HG03378 (cell line): Measurements from ENCODE around the gene GFOD2.

Experiments used
- ATAC-seq: cut with Tn5 transposase; IDR thresholded peaks from one replicate; pipeline ENCODE4 v1.9.1; 2021; ENCODE audit warnings: mild to moderate bottlenecking, moderate library complexity; ENCODE audit not compliant: unreplicated experiment

GFOD2 gene

DNA sequence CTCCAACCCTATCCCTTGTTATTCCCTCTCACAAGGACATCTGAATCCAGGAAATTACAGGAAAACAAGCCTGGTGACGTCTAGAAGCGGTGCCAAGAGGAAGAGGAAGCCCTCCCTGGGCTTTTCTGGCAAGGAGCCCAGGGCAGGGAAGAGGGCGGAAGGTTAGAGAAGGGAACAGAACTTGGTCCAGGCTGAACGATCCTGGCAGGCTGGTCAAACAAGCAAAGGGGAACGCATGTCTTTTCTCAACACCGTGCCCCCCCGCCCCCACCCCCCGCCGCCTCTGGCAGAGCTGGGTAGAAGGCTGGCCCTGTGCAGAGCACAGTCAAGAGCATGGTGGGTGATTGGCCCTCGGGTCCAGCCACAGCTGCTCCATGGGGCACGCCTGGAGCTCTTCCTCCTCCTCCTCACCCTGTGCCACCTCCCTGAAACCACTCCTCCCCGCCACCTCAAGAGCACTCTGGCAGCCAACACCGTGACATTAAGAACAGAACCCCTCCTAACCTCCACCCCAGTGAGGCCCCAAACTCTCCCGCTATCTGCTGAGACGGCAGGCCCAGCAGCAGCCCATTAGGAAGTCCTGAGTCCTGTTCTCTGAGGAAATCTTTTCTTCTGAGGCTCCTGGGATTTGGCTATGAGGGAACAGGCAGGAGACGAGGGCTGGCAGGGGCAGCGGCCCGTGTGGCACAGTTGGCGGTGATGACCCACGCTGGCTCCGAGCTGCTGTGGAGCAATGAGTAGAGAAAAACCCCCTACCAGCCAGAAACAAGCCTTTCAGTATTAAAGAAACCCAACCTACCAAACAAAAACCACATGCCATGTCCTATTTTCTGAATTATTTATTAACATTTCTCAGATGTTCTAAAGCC, 45.2 kb downstream of the GFOD2 start:
- ATAC-seq = no peak

DNA sequence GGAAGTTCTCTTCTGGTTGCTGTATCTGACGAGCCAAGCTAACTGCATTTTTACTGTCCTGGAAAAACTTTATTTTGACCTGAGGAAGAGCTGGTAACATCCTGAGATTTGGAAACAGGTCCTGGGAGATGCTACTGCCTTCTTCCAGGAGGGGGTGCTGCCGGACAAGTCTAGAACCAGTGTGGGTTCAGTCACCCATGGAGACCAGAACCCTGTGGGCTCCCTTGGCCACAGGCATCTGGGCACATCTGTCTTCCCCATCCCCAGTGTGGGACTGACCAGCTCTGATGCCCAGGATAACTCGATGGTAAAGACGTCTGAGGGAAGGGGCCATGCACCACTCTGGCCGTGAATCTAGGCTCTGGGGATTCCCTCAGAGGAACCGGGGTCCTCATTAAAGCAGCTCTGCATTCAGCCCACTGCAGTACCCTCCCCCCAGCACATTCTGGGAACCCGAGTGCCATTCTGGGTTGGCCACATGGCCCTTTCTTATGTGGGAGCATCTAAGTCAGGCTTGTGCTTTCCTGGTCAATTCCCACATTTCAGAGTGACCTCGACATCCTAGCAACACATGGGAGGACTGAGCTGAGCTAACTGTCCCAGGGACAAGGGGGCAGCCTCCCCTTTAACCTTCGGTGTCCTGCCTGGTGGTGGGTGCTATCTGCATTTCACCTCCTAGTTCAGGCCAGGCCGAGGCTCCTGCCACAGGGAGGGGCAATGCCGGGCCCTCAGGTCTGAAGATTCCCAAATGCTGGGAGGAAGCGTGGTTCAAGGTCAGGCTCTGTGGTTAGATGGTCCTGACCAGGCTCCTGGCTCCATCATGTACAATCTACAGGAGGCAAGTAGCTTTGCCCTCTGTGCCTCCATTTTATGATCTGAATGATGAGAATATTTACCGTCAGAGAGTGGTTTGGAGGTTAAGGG, 46.1 kb downstream of the GFOD2 start:
- ATAC-seq = no peak

DNA sequence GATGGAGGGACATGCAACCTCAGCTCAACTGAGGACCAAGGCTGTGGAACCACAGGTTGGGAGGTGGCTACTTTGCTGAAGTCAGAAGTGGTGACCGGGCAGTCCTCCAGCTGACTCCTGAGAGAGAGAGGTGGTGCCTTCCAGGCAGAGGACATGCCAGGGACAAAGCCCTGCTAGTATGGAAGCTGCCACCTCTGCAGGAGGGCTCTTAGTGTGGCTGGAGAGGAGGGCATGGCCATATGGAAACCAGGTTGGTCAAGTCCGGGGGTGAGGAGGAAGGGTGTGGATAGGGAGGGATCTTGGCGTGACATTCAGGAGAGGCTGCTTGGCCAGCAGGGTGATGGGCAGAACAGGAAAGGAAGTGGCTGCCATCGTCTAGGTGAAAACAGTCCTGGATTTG, 46.8 kb downstream of the GFOD2 start:
- ATAC-seq = no peak

DNA sequence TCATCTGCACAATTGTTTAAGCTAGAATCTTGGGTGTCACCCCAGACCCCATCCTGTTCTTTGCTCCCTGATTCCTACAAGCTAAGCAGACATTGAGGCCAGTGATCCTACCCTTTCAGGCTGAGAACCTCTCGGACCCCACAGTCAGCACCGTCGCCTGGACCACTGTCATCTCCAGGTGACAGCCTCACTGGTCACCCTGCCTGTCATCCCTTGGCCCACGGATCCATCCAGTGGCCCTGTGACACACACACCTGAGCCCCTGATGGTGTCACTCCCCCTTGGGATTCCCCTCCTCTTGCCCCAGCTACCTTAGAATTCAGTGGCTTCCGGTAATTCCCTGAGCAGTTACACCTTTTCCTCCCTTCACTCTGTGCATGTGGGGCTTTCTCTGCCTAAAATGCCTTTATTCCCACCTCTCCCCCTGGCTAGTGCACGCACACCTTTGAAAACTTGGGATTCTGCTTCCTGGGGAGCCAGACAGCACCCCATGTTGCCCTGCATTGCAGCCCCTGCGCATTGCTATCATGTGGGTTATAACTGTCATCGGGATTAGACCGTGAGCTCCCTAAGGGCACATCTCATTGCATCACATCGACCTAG, 49.5 kb downstream of the GFOD2 start:
- no peak for ATAC-seq

DNA sequence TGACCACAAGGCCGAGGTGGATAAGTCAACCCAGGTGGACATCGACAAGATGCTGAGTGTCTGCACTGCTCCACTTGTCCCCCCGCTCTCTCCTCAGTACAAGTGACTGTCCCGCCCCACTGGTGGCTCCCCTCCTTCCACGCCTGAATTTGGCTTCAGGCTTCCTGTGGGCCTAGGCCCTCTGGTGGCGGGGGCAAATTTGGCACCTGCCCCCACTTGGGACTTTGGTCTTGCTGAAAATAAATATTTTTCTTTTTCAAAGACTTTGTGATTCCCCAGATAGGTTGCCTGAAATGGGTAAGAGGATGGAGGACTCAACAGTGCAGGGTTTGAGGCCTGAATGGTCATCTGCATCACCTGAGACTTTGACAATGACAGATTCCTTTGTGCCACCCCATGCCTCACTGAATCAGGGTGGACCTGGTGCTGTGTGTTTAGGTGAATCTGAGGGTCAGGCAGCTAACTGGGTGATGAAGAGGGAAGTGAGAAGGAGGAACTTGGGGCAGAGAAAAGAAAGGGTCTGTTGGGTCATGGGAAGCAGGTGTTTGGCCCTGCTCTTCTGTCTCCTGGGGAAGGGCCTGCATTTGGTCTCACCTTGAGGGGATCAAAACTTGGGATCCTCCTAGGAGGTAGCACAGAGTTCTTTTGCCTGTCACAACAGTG, 50.5 kb downstream of the GFOD2 start:
- ATAC-seq = no peak

DNA sequence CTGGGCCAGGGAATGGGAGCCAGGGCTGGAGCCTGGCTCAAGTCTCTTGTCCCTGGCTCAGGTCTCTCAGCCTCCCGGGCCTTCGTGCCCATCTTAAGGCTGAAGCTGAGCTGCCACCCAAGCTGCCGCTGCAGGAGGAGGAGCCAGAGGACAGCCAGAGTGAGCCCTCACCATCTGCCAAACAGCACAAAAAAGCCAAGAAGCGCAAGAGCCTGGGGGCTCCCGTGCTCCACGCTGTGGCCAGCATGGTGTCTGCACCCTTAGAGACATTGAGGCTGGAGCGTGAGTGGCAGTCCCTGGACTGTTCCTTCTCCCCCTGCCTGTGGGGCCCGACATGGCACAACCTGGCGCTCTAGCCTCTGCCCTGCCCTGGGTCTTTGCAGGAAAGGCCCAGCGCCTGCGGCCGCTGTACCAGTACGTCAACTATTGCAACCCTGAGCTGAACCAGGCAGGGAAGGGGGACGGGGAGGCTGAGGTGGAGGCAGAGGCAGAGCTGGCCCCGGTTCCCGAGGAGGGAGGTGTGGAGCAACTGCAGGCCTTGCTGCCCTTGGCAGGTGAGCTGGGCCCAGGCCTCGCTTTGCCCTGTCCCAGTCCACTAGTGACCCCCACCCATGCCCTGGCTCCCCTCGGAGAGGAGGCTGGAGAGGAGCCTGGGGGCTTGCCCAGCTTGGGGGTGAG, 51.2 kb downstream of the GFOD2 start:
- peak; percentile 71 for ATAC-seq

DNA sequence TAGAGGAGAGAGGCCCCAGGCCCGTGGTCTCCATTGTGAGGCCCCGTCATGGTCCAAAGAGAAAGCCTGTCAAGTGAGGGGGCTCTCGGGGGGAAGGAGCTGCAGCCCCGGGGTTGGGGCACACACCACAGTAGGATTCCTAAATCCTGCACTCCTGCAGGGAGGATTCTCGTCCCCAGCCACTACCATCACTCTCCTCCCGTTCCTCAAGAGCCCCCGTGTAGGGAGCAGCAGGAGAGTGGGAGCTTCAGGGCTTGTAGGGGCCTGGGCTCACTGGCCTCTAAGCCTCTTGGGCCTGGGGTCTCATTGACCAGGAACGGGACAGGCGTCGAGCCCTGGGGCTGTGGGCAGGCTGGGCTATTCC, 51.7 kb downstream of the GFOD2 start:
- ATAC-seq = no peak

DNA sequence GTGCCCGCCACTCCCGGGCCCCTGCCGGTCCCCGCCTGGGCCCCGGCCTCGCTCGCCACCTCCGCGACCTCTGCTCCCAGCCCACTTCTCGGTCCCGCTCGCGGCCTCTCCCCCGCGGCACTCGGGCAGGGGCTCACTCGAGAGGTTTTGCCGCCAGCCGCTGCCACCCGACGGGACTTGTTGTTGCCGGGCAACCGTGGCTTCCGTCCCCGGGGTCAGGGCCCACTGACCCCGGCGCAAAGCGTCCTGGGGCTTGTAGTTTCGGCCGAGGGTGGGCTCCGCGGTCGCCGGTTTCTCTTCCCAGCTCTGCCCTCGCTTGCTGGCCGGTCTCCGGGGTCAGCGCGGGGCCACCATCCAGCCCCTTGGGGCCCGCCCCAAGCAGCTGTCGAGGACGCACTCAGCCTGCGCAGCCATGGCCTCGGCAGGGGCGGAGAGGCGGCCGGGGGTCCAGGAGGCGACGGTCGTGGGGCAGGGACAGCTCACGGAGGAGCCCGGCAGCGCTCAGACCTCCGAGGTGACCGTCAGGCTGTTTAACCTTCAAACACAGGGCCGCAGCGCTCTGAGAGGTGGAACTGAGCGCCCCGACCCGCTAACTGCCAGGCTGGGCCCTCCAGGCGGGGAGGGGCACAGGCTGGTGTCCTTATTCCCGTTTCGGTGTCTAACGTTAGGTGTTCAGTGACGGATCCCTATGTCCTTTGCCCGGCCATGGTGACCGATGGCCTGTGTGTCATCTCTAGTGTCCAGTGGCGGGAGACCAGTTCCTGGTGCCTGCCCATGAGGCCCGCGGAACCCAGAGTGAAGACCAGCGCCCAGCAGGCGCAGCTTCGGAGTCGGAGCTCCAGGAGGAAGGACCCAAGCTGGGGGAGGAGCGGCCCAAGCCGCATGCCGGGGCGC, 52.3 kb downstream of the GFOD2 start, which contains the start of the genes C16orf86 and ENKD1:
Gene C16orf86, plus strand, starts transcription at position 256 of the 894 bp plus-strand sequence. Its CDS starts 157 bp downstream, at position 413.
Gene ENKD1, minus strand, starts transcription at position 192 of the 894 bp plus-strand sequence. CDS start 308 bp downstream, outside the sequence.
- no peak for ATAC-seq

DNA sequence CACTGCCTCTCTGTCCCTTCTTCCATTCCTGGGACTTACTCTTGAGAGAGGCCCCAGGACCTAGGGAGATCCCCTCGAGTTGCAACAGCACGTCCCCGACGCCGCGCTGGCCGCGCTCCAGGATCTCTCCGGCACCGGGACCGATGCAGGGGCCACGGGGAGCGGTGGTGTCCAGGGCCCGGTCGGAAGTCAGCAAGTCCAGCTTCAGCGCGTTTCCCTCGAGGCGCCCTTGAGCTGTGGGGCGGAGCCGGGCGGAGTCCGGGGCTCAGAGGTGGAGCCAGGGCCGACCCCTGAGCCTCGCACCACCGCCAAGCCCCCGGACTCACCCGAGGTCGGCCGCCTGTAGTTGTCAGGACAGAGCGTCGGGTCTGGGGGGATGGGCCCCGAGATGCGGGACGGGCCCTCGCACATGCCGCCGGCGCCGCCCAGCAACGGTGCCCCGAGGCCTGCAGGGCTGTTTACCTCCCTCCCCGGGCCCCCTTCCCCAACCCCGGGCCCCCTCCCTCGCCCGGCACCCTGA, 53.0 kb downstream of the GFOD2 start:
- ATAC-seq = no peak

DNA sequence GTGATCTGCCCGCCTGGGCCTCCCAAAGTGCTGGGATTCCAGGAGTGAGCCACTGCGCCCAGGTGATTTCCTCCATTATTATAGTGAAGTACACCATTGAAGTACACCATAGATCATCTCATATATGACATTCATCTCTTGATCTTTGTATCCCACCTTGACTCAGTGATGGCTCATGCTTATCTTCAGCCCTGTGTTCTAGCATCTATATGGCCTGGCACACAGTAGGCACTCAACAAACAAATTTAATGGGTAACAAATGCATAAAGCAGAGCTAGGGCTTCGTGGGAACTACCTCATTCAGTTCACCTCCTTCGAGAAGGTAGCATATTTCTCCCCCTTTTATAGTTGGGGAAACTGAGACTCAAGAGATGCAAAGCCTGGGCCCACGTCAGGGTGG, 53.5 kb downstream of the GFOD2 start:
- ATAC-seq = no peak

DNA sequence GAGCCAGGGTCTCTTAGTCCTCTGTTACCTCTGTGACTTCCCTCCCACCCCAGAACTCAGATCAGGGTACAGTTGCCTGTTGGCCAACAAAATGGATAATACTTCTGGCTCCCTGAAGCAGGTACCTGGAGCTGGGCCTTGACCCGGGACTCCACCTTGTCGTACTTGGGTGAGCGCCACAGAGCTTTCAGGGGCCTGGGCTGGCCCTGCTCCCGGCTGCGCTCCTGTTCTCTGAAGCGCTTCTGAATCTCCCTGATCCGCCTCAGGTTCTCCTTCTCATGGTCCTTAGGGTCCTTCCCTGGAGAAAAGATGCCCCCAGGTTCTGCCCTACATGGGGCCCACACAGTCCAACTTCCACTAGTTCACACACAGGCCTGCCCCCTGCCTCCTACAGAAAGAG, 54.2 kb downstream of the GFOD2 start:
- ATAC-seq = no peak

DNA sequence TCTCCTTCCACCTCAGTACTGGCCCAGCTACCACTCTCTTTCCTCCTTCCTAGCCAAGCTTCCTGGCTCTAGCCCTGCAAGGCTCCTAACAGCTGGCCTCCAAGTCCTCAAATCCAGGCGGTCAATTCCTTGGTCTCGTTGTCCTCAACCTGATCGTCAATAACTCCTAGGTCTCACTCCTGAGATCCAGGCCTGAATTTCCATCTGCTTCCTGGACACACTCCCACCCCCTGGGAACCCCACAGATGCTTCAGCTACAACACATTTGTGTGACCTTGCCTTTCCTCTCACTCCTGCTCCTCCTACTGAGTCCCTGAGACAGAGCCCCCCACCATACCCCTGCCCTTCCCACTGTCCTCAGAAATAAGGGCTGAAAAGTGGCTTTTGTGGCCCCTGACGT, 54.9 kb downstream of the GFOD2 start:
- no peak for ATAC-seq

DNA sequence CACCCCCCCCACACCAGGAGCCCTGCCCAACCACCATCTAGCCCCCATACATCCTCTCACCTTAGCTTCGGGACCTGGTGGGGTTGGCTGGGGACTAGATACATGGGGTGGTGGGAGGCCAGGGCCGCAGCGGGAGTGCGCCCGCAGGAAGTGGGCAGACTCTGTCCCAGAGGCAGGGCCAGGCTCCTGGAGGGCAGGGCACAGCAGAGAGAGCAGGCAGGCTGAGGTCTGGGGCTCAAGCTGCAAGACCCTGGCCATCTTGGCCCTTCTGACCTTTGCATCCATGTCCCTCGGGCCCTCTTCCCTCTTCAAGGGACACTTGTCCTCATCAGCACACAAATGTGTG, 55.3 kb downstream of the GFOD2 start:
- no peak for ATAC-seq

DNA sequence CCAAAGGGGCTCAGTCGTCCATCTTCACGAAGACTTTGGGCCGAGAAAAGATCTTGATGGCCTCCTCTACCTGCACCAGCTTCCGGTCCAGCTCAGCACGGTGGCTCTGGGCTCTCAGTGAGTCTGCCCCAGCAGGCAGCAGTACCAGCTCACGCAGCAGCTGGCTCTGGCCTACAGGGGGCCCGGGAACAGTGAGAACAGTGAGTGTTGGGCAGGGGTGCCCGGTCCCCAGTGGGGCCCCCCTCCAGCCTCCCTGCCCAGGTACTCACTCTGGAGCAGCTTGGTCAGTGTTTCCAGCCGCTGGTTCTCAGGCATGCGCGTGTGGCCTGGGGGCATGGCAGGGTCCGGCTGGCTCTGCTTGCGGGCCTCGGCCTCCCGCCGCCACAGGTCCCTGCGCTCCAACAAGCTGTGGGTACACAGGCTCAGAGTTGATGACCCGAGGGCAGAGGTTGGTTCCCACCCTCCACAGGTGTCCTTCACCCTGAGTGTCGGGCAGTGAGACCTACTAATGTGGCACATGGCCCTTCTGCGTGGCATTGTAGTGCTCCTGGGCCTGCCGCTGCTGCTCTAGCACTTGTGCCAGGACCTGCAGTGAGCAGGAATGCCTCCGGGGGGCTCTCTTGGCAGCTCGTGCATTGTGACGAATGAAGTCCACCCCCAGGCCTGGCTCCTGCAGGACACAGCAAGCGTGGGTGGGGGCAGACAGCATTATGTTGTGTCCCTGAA, 55.8 kb downstream of the GFOD2 start:
- ATAC-seq = no peak

DNA sequence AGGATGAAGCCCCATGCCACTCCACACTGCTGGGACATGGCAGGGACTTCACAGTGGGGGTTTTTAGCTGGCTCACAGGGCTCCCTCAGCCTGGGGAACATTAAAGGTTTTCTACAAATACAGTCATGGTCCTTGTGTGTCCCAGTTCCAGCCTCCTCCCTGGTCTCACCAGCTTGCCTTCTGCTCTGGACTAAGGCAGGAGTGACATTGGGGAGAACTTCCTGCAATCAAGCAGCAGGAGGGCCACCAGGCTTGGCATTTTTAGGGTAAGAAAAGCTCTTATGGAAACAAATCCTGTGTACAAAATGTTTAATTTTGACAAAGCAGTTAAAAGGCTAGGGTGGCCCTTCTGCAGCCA, 56.5 kb downstream of the GFOD2 start:
- no peak for ATAC-seq

DNA sequence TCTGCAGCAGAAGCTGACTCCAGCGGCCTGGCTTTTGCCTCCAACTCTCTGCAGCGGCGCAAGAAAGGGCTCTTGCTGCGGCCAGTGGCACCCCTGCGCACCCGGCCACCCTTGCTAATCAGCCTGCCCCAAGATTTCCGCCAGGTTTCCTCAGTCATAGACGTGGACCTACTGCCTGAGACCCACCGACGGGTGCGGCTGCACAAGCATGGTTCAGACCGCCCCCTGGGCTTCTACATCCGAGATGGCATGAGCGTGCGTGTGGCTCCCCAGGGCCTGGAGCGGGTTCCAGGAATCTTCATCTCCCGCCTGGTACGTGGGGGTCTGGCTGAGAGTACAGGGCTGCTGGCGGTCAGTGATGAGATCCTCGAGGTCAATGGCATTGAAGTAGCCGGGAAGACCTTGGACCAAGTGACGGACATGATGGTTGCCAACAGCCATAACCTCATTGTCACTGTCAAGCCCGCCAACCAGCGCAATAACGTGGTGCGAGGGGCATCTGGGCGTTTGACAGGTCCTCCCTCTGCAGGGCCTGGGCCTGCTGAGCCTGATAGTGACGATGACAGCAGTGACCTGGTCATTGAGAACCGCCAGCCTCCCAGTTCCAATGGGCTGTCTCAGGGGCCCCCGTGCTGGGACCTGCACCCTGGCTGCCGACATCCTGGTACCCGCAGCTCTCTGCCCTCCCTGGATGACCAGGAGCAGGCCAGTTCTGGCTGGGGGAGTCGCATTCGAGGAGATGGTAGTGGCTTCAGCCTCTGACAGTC, 57.0 kb downstream of the GFOD2 start:
- ATAC-seq = no peak

DNA sequence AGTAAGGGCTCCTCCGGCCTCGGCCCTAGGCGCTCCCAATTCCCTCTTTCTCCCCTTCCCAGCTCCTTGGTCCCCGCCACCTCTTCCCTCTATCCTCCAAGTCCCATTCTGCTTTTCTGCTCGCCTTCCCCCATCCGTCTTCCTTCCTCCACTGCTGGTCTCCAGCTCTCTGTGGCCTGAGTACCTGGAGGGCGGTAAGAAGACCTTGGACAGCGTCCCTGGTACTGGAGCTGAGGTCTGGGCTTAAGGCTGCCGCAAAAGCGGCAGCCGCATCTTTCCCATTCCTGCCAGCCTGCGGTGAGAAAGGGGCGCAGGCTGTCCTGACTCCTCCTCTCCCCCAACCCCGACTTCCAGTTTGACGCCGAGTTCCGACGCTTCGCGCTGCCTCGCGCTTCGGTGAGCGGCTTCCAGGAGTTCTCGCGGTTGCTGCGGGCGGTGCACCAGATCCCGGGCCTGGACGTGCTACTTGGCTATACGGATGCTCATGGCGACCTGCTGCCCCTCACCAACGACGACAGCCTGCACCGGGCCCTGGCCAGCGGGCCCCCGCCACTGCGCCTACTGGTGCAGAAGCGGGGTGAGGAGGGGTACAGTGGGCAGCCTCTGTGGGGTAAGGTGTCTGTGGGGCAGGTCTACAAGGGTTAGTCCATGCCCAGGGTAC, 57.9 kb downstream of the GFOD2 start:
- no peak for ATAC-seq
